Measurements from ENCODE around the gene GSAP. TPM values are rescaled to one million over a fixed set of nuclear protein-coding genes. Genes with fewer than 3 reads are reported as not detected.

Gene GSAP
- total RNA-seq, 1 donor from 2014 or later, result 4.5 TPM

DNA sequence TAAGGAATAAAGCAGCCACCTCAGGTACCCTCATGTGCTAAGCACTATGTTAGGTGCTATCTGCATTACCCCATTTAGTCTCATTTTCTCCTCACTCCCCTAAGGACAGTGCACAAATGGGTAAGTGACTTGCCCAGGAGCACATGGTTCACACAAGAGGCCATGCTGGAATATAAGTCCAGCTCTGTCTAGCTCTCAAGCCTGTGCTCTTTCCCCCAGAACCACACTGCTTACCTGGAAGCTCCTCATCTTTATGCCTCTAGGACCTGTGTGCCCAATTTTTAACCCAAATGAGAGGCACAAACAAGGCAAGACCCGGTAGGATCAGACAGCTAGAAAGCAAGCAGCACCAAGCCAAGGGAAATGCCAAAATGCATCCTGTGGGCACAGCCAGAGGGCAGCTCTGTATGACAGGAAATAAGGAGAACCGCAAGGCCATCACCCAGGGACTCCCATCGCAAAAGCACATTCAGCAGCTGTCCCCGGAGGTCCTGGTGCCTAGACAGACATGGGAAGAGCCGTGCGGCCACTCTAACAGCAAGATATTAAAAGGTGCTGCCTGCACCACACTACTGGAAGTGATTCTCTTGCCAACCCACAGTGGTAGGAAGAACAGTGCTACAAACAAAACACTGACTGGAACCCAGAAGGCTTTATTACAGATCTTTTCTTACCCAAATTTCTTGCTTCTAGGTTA is 88.1 kb downstream of the GSAP start:
- peak in 1 of 2 donors; percentile 44 for DNase-seq (ENCODE audit: low read depth in 2 of 2)

- peak; percentile 54 to 65 for DNase-seq (ENCODE audit: low read depth in 2 of 2)
These were observed 88.8 kb downstream of the GSAP start for GRCh38 chr7:77327067-77327931.

GRCh38 chr7:77326131-77326530 is 90.0 kb downstream of the GSAP start:
- peak in 1 of 2 donors; percentile 64 for DNase-seq (ENCODE audit: low read depth in 2 of 2)

DNA sequence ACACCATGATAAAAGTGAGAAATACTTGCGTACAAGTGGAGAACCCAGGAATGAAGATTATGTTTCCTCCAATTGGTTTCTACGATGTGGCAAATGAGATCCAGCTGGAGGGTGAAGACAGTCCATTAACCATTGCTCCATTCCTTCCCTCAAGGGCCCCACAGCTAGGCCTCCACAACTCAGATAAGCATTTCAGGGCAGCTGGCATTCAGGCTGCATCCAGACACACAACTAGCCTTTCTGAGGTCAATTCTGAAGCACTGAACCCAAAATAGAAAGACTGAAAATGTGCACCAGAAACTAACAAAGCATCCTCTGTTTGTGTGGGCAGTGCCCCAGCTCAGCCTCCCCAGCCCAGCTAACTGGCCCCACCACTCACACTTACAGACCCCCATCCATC is 94.8 kb downstream of the GSAP start:
- DNase-seq (ENCODE audit: low read depth in 2 of 2), result no peak

DNA sequence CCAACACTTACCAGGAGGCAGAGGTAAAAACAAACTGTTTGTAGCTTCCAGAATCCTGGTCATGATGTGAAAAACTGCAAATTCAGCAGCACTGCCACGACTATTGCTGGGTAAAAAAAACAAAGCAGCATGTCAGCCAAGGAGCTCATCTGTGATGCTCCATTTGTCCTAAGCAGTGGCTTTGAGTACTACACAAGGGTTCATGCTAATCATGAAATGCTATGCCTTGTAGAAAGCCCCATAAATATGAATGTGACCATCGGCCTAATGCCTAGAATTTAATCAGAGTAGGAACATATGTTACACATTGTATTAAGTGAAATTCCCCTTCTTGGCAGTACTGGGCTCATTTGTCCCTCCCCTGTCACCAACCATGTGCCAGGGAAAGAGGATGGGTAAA is 95.4 kb downstream of the GSAP start:
- no peak for DNase-seq (ENCODE audit: low read depth in 2 of 2)

DNA sequence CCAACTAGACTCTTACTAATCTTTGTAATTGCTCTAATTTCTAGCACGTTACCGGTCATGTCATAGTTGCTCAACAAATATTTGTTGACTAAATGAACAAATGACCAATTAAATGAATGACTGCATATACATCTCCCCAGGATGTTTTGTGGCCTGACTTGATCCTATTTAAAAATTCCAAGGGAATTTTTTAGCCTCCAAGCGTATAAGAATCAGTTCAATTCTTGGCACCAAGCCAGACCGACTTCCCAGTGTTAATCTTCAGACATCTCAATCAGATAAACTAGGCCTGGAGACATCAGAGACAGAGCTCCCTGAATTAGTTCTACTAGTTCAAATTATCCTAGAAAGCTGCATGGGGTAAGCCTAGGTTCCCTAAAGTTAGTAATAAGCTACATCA is 96.0 kb downstream of the GSAP start:
- no peak for DNase-seq (ENCODE audit: low read depth in 2 of 2)

DNA sequence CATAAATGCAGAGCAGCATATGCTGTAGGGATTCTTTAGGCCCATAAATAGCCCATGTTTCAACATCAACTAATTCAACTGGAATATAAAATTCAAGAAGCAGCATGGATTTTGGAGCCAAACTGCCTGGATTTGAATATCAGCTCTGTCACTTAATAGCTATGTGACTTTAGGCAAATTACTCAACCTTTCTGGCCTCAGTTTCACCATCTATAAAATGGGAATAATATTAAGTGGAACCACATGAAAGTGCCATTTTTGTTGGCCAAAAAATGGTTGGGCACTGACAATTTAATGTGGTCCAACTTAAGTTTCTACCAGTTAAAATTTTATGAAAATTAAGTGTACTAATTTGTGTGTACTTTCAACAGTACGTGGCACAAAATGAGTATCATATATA is 98.1 kb downstream of the GSAP start:
- DNase-seq (ENCODE audit: low read depth in 2 of 2), result no peak

DNA sequence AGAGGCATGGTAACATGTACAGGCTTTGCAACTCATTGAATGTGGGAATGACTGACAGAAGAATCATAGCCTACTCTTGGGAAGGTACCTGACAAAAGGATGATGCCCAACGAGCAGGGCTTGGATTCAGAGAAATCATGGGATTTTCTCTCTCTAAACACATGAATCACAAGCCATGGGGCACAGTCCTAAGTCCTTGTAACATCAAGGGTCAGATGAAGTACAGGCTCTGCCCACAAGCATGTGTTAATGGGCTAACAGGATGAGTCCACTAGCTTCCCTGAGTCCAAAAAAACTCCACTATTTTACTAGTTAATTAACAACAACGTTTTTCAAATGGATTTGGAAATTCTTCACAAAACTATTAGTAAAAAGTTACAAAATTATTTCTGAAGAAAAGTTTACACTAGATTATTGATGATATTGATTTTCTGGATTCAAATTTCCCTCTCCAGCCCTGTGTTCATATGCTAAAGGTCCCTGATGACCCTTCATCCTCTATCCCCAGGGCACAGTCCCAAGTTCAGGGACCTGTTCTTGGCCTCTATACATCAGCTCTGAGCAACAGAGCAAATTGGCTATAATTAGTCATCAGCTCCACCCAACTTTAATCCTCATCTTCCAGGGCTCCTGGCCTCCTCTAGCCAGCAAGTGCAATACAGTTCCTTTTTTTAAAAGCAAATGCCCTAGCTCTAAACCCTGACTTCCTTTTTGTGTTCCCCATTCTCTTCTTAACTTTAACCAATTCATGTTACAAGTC is 99.8 kb downstream of the GSAP start:
- DNase-seq (ENCODE audit: low read depth in 2 of 2), result no peak

- no peak for DNase-seq (ENCODE audit: low read depth in 2 of 2)
These were observed 101.0 kb downstream of the GSAP start for GRCh38 chr7:77315182-77315591.

- no peak for DNase-seq (ENCODE audit: low read depth in 2 of 2)
These were observed 102.2 kb downstream of the GSAP start for GRCh38 chr7:77313876-77314480.

DNA sequence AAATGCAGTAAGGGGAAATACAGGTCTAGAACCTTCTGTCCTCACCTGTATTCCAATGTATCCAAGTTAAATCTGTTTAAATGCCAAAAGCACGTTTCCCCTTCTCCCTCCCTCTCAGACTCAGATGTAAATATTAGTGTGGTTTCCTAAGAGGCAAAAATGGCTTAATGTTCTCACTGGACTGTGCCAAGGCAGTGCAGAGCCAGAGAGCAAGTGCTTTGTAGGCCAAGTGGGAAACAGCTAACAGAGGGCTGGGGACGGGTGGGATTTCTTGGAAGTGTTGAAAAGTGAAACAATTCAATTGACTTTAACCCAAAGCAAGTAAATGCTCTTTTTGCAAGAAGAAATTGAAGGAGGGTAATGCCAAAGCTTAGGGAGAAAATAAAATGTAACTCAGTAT is 103.1 kb downstream of the GSAP start:
- DNase-seq (ENCODE audit: low read depth in 2 of 2), result no peak

GRCh38 chr7:77310982-77311381 is 105.2 kb downstream of the GSAP start:
- DNase-seq (ENCODE audit: low read depth in 2 of 2), result no peak

DNA sequence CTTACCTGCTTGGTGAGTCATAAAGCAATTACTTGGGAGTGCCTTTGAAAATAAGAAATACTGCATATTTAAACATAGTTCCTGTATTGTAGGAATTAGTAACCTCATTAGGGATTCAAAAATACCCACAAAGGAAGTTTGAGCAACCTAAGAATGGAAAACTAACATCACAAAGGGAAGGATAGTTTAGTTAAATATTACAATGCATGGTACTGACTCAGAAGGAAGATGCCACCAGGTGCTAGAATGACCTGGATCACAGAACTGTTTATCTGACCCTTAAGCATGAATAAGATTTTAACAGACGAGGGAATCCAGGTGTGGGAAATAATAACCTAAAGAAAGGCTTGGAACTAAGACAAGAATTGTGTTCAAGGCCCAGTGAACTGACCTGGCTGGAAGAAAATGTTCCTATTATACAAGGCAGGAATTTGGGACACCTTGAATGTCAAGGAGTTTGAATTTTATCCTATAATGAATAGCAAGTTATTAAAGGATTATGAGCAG is 106.4 kb downstream of the GSAP start:
- DNase-seq (ENCODE audit: low read depth in 2 of 2), result no peak

DNA sequence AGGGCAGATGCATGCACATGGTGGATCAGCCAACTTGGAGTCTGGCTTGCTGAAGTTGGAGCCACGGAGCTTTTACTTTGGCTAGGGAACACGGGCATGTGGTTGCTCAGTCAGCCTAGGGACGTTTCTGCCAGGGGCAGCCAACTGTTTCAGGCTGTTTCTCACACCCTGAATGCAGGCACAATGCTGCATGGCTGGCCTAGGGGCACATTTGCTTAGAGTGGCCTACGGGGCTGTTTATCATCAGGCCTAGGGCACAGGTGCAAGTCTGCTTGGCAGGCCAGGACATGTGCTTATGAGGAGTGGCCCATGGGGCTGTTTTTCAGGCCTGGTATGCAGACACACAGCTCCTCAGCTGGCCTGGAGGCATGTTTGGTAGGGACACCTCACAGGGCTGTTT is 107.4 kb downstream of the GSAP start:
- no peak for DNase-seq (ENCODE audit: low read depth in 2 of 2)

- no peak for DNase-seq (ENCODE audit: low read depth in 2 of 2)
These were observed 109.7 kb downstream of the GSAP start for GRCh38 chr7:77306231-77307067.

DNA sequence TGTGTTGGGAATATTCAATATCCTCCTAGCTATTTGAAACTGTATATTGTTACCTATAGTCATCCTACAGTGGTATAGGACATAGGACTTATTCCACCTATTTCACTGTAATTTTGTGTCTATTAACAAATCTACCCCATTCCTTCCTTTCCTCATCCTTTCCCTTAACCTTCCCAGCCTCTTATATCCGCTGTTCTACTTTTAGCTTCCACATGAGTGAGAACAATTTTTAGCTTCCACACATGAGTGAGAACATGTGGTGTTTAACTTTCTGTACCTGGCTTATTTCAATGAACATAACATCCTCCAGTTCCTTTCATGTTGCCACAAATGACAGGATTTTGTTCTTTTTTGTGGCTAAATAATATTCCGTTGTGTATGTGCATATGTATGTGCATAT is 120.6 kb downstream of the GSAP start:
- DNase-seq (ENCODE audit: low read depth in 2 of 2), result no peak

DNA sequence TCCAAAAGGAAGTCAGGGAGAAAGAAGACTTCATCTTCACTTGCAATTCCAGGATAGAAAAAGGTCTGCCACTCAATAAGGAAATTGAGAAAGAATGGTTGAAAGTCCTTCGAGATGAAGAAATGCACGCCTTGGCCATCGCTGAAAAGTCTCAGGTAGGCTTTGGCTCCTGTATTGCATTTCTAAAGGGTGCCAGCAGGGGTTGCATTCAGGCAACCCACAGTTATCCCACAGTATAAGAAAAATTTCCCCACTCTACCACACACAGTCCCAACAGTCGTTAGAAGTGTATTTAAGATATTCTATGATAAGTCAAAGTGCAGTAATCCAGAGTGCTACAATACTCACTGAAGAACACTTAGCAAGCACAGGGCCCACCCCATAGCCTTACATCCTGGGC is 123.1 kb downstream of the GSAP start:
- no peak for DNase-seq (ENCODE audit: low read depth in 2 of 2)

DNA sequence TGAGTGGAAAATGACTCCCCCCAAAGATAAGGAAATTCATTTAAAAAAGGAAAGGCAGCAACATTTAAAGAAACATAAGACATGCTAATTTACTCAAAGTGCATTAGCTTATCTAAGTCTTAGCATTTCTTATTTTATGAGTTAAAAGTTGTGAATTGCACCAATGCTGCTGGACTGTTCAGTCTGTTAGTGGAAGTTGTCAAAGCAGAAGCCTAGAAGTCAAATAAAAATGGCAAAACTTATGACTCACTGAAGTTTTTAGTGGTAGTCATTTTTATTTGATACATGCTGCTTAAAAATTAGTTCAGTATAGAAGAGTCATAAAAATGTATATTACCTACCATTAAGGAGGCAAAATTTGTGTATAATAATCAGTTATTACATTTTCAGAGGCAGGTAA is 125.7 kb downstream of the GSAP start:
- no peak for DNase-seq (ENCODE audit: low read depth in 2 of 2)

DNA sequence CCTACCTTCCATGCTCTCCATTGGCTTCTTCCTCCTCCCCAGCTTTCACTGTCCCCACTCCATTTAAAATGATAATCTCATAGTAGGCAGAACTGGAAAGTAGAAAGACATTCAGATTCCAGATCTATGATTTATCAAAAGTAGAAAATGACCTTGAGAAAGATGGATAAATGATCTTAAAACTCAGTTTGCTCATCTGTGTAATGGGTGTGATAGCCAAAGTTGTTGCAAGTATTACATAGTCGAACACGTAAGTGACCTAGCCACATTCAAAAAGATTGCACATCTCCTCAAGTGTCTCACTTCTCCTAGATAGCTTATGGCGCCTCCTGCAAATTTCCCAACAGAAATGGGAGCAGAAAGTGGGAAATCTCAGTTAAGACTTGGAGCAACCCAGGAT is 126.8 kb downstream of the GSAP start:
- DNase-seq (ENCODE audit: low read depth in 2 of 2), result no peak

DNA sequence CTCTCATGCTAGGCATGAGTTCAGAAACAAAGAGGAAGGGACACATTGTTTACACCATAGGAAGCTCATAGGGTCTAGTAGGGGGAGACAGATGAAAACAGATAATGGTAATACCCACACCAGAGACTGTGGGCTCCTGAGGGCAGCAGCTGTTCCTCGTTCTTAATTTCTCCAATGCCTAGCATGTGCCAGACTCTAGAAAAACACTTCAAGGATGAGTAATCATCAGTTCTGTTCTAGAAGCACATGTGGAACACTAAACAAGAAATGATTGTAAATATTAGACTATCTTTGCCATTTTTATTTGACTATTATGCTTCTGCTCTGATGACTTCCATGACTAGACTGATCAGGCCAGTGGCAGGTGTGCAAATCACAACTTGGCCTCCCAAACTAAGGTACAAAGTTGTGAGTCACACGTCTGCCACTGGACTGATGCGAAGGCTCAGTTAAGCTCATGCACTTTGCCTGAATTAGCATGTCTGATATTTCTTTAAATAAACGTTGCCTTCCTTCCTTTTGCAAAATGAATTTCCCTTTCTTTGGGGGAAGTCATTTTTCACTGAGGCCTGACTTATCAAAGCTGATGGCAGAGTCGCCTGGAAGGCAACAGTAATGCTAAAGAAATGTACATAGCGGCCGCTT is 127.4 kb downstream of the GSAP start:
- DNase-seq (ENCODE audit: low read depth in 2 of 2), result peak in 1 of 2 donors; percentile 2
